HG03095 (cell line): Measurements from ENCODE around the gene NECAP2.
"Not testable (repeated sequence)": the region's sequence is repeated elsewhere in the genome, so short reads cannot be mapped to it uniquely, and the experiment has no call there.

Source experiments
- ATAC-seq: cut with Tn5 transposase; IDR thresholded peaks from one replicate; pipeline ENCODE4 v1.9.1; 2021; ENCODE audit warnings: moderate library complexity; ENCODE audit not compliant: unreplicated experiment

Gene NECAP2

GRCh38 chr1:16425125-16426025, 15.1 kb upstream of the NECAP2 start:
- ATAC-seq, result no peak

- no peak for ATAC-seq
Observed at GRCh38 chr1:16430606-16431005, 9.9 kb upstream of the NECAP2 start.

- no peak for ATAC-seq
Observed at GRCh38 chr1:16433030-16433429, 7.5 kb upstream of the NECAP2 start.

GRCh38 chr1:16434007-16434406, 6.5 kb upstream of the NECAP2 start:
- ATAC-seq, result no peak

GRCh38 chr1:16434501-16434900, 6.0 kb upstream of the NECAP2 start:
- no peak for ATAC-seq

- ATAC-seq, result no peak
Observed at GRCh38 chr1:16436946-16437474, 3.5 kb upstream of the NECAP2 start, which contains the start of gene SPATA21. TSS of gene SPATA21 (minus strand) at chr1:16437424. CDS start at chr1:16431371, 6,053 bp downstream.

- ATAC-seq, result no peak
Observed at GRCh38 chr1:16438516-16438915, 2.0 kb upstream of the NECAP2 start.

GRCh38 chr1:16438924-16439323, 1.6 kb upstream of the NECAP2 start:
- ATAC-seq, result no peak

- ATAC-seq, result peak; percentile 16
Observed at GRCh38 chr1:16440131-16440469, 424 bp upstream of the NECAP2 start.

- no peak for ATAC-seq
Observed at GRCh38 chr1:16441282-16441665, 750 bp downstream of the NECAP2 start.

- no peak for ATAC-seq
Observed at GRCh38 chr1:16442265-16442664, 1.7 kb downstream of the NECAP2 start.

- no peak for ATAC-seq
Observed at GRCh38 chr1:16442941-16443340, 2.4 kb downstream of the NECAP2 start.

GRCh38 chr1:16443975-16444770, 3.6 kb downstream of the NECAP2 start:
- no peak for ATAC-seq

GRCh38 chr1:16445052-16445451, 4.5 kb downstream of the NECAP2 start:
- no peak for ATAC-seq

- no peak for ATAC-seq
Observed at GRCh38 chr1:16446116-16446515, 5.6 kb downstream of the NECAP2 start.

- no peak for ATAC-seq
Observed at GRCh38 chr1:16447641-16448040, 7.1 kb downstream of the NECAP2 start.

GRCh38 chr1:16449065-16449464, 8.5 kb downstream of the NECAP2 start:
- ATAC-seq, result no peak

- ATAC-seq, result no peak
Observed at GRCh38 chr1:16449666-16450065, 9.1 kb downstream of the NECAP2 start.

GRCh38 chr1:16450863-16451481, 10.4 kb downstream of the NECAP2 start:
- no peak for ATAC-seq

- ATAC-seq, result no peak
Observed at GRCh38 chr1:16451841-16452528, 11.5 kb downstream of the NECAP2 start.

GRCh38 chr1:16454909-16455308, 14.4 kb downstream of the NECAP2 start:
- ATAC-seq, result not testable (repeated sequence)
